B cell (primary cell): Measurements from ENCODE around the gene KIAA0825. TPM values are rescaled to one million over a fixed set of nuclear protein-coding genes. Genes with fewer than 3 reads are reported as not detected.

ENCODE experiments used
- ATAC-seq: fragments of 200-7000 bp; cut with Tn5 transposase; one replicate; pipeline ENCODE4 v1.10.0; 2021; ENCODE audit warnings: low read depth, mild to moderate bottlenecking, moderate number of reproducible peaks, moderate library complexity
- CTCF ChIA-PET: fragments of 350-600 bp; sonication (Branson Sonifier 250); formaldehyde crosslinking; loops from one replicate; lab custom pipeline; 2021; ENCODE audit warnings: antibody characterized with exemption, inconsistent platforms; lab: Charles Lee
- POLR2A ChIA-PET: fragments of 350-600 bp; sonication (Branson Sonifier 250); formaldehyde crosslinking; loops from one replicate; lab custom pipeline; 2021; ENCODE audit warnings: antibody characterized with exemption; lab: Charles Lee
- DNase-seq: peaks from one replicate; pipeline ENCODE4 v3.0.0; 2013
- H2AFZ ChIP-seq: 2 replicates; pipeline ENCODE4 v1.6.1; 2012; ENCODE audit warnings: mild to moderate bottlenecking, low read depth, low read length; ENCODE audit not compliant: insufficient read depth, poor library complexity, severe bottlenecking
- H3K27ac ChIP-seq, 2 donors: 1 replicate in 1 of 2; 2 replicates in 1 of 2; pipeline ENCODE4 v1.5.1; 2012 to 2013; ENCODE audit warnings: low read length in 2 of 2, mild to moderate bottlenecking in 2 of 2, moderate library complexity in 1 of 2
- H3K27me3 ChIP-seq, 4 experiments: fragments of 200-600 bp in 1 of 4; sonication (generic) in 1 of 4; replicated peaks in 1 of 4; 1 replicate in 2 of 4; 2 replicates in 2 of 4; pipeline versions ENCODE4 v1.6.1 to v1.7.0; 2013 to 2016; ENCODE audit warnings: low read length in 3 of 4, mild to moderate bottlenecking in 2 of 4, mixed read lengths in 1 of 4, moderate library complexity in 1 of 4; ENCODE audit not compliant: insufficient read depth in 4 of 4, control insufficient read depth in 3 of 4; ENCODE audit errors: control extremely low read depth in 1 of 4
- H3K36me3 ChIP-seq, 2 experiments: replicated peaks in 1 of 2; 1 replicate in 1 of 2; 2 replicates in 1 of 2; pipeline versions ENCODE4 v1.6.1 to v1.7.1; 2013; ENCODE audit warnings: low read length in 1 of 2; ENCODE audit not compliant: insufficient read depth in 2 of 2, control insufficient read depth in 1 of 2; ENCODE audit errors: control extremely low read depth in 1 of 2, extremely low read depth in 1 of 2
- H3K4me1 ChIP-seq, 2 donors: fragments of 200-600 bp in 1 of 2; sonication (generic) in 1 of 2; 1 replicate in 1 of 2; 2 replicates in 1 of 2; pipeline versions ENCODE4 v1.5.1 to v1.6.1; 2013 to 2017; ENCODE audit warnings: low read length in 2 of 2; ENCODE audit not compliant: control insufficient read depth in 2 of 2, insufficient read depth in 2 of 2
- H3K4me2 ChIP-seq: replicated peaks from 2 replicates; pipeline ENCODE3; 2012; ENCODE audit warnings: mild to moderate bottlenecking, low read depth, low read length; ENCODE audit not compliant: poor library complexity, severe bottlenecking
- H3K4me3 ChIP-seq, 5 experiments: fragments of 200-600 bp in 1 of 5; sonication (generic) in 1 of 5; 1 replicate in 3 of 5; 2 replicates in 2 of 5; pipeline versions ENCODE4 v1.5.1 to v1.7.0; 2011 to 2016; ENCODE audit warnings: low read length in 4 of 5, mild to moderate bottlenecking in 4 of 5, low read depth in 2 of 5, control low read depth in 1 of 5, moderate library complexity in 1 of 5; ENCODE audit not compliant: insufficient read depth in 1 of 5; ENCODE audit errors: control extremely low read depth in 1 of 5, extremely low read depth in 1 of 5
- H3K79me2 ChIP-seq: fragments of 200-600 bp; sonication (generic); one replicate; pipeline ENCODE4 v1.6.0; 2016; ENCODE audit warnings: low read length; ENCODE audit not compliant: control insufficient read depth, insufficient read depth
- H3K9ac ChIP-seq: fragments of 200-600 bp; sonication (generic); 2 replicates; pipeline ENCODE4 v1.6.1; 2017; ENCODE audit warnings: mild to moderate bottlenecking, low read length, moderate library complexity
- H3K9me3 ChIP-seq, 3 donors: one replicate each; pipeline versions ENCODE4 v1.6.1 to v1.7.1; 2013; ENCODE audit warnings: low read length in 2 of 3; ENCODE audit not compliant: control insufficient read depth in 2 of 3, insufficient read depth in 1 of 3; ENCODE audit errors: control extremely low read depth in 1 of 3
- H4K20me1 ChIP-seq: 2 replicates; pipeline ENCODE4 v1.6.0; 2012; ENCODE audit warnings: mild to moderate bottlenecking, low read length; ENCODE audit not compliant: insufficient read depth, control insufficient read depth, poor library complexity, severe bottlenecking
- H3K27ac Mint-ChIP-seq: one replicate; pipeline ENCODE4 v1.8.0; 2021; ENCODE audit warnings: mixed read lengths
- H3K27me3 Mint-ChIP-seq: one replicate; pipeline ENCODE4 v1.8.0; 2021; ENCODE audit warnings: mixed read lengths
- H3K4me1 Mint-ChIP-seq: one replicate; pipeline ENCODE4 v1.8.0; 2021; ENCODE audit warnings: mixed read lengths
- H3K4me3 Mint-ChIP-seq: one replicate; pipeline ENCODE4 v1.8.0; 2021; ENCODE audit warnings: mixed read lengths
- H3K9me3 Mint-ChIP-seq: one replicate; pipeline ENCODE4 v1.8.0; 2022; ENCODE audit warnings: mixed read lengths; ENCODE audit not compliant: insufficient read depth
- EZH2 ChIP-seq: IDR thresholded peaks from 2 replicates; pipeline ENCODE4 v1.6.1; 2012; ENCODE audit warnings: borderline replicate concordance, low read depth, mild to moderate bottlenecking, moderate library complexity, low read length; ENCODE audit not compliant: insufficient read depth, poor library complexity, severe bottlenecking
- WGBS: methylation state at CpG from one replicate; pipeline ENCODE4 v1.1.5; 2013; ENCODE audit warnings: missing lambda C conversion rate; ENCODE audit not compliant: insufficient coverage; 5-methylcytosine and 5-hydroxymethylcytosine counted together
- intact Hi-C: fragments of 100-400 bp; cut with micrococcal nuclease; formaldehyde crosslinking; loops from one replicate; pipeline ENCODE4 v1.10.0; 2022
- polyA plus RNA-seq: library from polyadenylated mRNA; depleted of rRNA; stranded (reverse); fragments of >200 nt; gene quantifications from 2 replicates; pipeline ENCODE4 v1.2.3, GENCODE V29; 2012
- total RNA-seq, 2 donors: library from RNA; stranded (reverse); fragments of 120-200 nt in 1 of 2; gene quantifications; 1 replicate in 1 of 2; 2 replicates in 1 of 2; pipeline versions ENCODE4 v1.2.3 to v1.2.4, GENCODE V29; 2013 to 2022
- TF ChIP-seq, protein P1 (sequence below): fragments of 200-600 bp; IDR thresholded peaks from one replicate; pipeline ENCODE4 v1.8.0; 2022; ENCODE audit warnings: antibody characterized with exemption, mild to moderate bottlenecking

KIAA0825 gene
- total and polyA plus RNA-seq, 2 donors (not counting 1 experiment from before 2014, with no cell fraction given), result 0.43 to 2.7 TPM

DNA sequence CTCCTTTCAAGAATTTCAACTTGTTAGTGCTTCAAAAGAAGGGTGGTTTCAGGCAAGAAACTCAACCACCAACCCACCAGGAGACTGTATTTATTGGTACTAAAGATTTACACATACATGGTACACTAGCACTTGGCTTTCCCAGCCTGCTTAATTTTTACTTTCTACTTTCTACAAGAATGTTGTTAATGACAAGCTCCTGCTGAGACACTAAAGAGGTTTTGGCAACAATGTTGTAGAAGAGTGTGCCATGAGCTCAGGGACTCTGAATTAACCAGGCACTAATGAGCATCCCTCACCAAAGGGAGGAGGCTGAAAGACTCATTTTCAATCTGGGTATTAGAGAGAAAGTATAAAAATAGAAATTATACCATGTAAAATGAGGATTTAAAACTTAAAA, 195.0 kb downstream of the KIAA0825 start:
- DNase-seq (no peak), ATAC-seq (no peak)
- Histone ChIP-seq H3K9ac (no peak overlapping the region), H3K4me3 (no peak overlapping the region), H3K36me3 (no peaks in the 10 kb centered on the region), H4K20me1 (no peaks in the 10 kb centered on the region), H2AFZ (no peak overlapping the region), H3K9me3 (no peaks in the 10 kb centered on the region), H3K27ac (no peak overlapping the region), H3K79me2 (no peaks in the 10 kb centered on the region), H3K4me1 (no peaks in the 10 kb centered on the region), H3K4me2 (no peak overlapping the region), H3K27me3 (no peaks in the 10 kb centered on the region)
- H3K9me3 Mint-ChIP-seq, result peaks cover 3% of the 10 kb centered on the region
- H3K4me1 Mint-ChIP-seq, result no peaks in the 10 kb centered on the region
- no peak overlapping the region for H3K27ac Mint-ChIP-seq
- ChIA-PET CTCF (no interaction called here), POLR2A (no interaction called here)
- H3K4me3 Mint-ChIP-seq, result no peak overlapping the region
- intact Hi-C loops, result no loop called here
- no peaks in the 10 kb centered on the region for H3K27me3 Mint-ChIP-seq
- TF ChIP-seq, protein P1, sequence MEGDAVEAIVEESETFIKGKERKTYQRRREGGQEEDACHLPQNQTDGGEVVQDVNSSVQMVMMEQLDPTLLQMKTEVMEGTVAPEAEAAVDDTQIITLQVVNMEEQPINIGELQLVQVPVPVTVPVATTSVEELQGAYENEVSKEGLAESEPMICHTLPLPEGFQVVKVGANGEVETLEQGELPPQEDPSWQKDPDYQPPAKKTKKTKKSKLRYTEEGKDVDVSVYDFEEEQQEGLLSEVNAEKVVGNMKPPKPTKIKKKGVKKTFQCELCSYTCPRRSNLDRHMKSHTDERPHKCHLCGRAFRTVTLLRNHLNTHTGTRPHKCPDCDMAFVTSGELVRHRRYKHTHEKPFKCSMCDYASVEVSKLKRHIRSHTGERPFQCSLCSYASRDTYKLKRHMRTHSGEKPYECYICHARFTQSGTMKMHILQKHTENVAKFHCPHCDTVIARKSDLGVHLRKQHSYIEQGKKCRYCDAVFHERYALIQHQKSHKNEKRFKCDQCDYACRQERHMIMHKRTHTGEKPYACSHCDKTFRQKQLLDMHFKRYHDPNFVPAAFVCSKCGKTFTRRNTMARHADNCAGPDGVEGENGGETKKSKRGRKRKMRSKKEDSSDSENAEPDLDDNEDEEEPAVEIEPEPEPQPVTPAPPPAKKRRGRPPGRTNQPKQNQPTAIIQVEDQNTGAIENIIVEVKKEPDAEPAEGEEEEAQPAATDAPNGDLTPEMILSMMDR, result no peak
- no peak for TF ChIP-seq EZH2

GRCh38 chr5:94422812-94423211, 195.6 kb downstream of the KIAA0825 start:
- Histone ChIP-seq H3K79me2 (no peaks in the 10 kb centered on the region), H2AFZ (no peak overlapping the region), H3K36me3 (no peaks in the 10 kb centered on the region), H3K27ac (no peak overlapping the region), H3K27me3 (no peaks in the 10 kb centered on the region), H3K9me3 (no peaks in the 10 kb centered on the region), H3K4me1 (no peaks in the 10 kb centered on the region), H4K20me1 (no peaks in the 10 kb centered on the region), H3K9ac (no peak overlapping the region), H3K4me2 (no peak overlapping the region), H3K4me3 (no peak overlapping the region)
- H3K27me3 Mint-ChIP-seq, result no peaks in the 10 kb centered on the region
- intact Hi-C loops, result no loop called here
- ATAC-seq (no peak), DNase-seq (no peak)
- no peaks in the 10 kb centered on the region for H3K4me1 Mint-ChIP-seq
- WGBS, result 100% methylated on average over 1 of the region's 3 CpGs
- ChIA-PET POLR2A (no interaction called here), CTCF (no interaction called here)
- H3K9me3 Mint-ChIP-seq, result peaks cover 3% of the 10 kb centered on the region
- no peak overlapping the region for H3K27ac Mint-ChIP-seq
- no peak for TF ChIP-seq EZH2
- TF ChIP-seq, protein P1, result no peak
- no peak overlapping the region for H3K4me3 Mint-ChIP-seq
